ENCODE data around the gene EGFL6.

EGFL6 gene

DNA sequence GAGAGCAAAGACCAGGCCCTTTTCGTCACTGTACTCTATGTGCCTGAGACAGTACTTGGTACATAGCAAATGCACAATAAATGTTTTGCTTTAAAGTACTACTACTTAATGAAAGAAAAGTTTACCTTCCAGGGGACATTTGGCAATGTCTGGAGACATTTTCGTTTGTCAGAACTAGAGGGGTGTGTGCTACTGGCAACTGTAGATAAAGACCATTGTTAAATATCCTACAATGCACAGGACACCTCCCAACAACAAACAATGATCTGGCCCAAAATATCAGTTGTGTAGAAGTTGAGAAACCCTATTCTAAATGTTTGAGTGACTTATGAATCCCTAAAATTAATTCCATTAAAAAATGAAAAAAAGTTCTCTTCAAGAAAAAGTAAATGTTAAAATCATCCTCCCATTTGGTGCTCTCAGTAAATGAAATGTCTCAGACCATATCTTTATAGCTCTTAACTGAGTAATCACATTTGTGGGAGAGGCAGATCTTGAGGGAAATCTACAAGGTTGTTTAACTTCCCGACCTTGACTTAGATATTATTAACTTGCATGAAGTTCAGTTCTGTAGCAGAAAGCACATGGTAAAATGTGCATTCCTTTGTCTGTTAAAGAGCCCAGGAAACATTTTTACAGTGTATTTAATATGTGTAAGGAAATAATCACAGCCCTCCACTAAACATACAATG is 18.5 kb downstream of the EGFL6 start:
- TF ChIP-seq, protein P1, sequence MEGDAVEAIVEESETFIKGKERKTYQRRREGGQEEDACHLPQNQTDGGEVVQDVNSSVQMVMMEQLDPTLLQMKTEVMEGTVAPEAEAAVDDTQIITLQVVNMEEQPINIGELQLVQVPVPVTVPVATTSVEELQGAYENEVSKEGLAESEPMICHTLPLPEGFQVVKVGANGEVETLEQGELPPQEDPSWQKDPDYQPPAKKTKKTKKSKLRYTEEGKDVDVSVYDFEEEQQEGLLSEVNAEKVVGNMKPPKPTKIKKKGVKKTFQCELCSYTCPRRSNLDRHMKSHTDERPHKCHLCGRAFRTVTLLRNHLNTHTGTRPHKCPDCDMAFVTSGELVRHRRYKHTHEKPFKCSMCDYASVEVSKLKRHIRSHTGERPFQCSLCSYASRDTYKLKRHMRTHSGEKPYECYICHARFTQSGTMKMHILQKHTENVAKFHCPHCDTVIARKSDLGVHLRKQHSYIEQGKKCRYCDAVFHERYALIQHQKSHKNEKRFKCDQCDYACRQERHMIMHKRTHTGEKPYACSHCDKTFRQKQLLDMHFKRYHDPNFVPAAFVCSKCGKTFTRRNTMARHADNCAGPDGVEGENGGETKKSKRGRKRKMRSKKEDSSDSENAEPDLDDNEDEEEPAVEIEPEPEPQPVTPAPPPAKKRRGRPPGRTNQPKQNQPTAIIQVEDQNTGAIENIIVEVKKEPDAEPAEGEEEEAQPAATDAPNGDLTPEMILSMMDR (IDR thresholded peaks at IDR 0.05; ENCODE audit: control insufficient read depth, extremely low read depth, insufficient read depth), result no peak
- no peak for DNase-seq (ENCODE audit: low read depth)
- no peak overlapping the region for H3K4me3 ChIP-seq (ENCODE audit: low read depth, low read length)

DNA sequence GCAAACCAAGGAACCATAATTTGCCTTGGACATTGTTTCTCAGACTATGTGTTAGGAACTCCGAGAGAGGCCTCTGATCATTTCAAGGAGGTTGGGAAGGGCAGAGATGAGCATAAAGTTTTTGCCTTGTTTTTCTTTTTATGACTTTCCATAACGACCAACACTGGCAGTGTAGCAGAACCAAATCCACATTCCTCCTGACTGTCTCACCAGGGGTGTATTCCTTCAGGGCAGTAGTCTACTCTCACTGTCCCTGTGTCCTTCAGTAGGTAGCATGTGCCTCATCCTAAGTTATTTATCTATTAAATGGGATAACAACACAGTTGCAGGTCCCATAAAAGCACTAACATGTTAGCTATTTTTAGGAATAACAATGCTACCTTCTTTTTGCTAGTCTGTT is 20.8 kb downstream of the EGFL6 start:
- no peak overlapping the region for H3K4me3 ChIP-seq (ENCODE audit: low read depth, low read length)
- TF ChIP-seq, protein P1 (IDR thresholded peaks at IDR 0.05; ENCODE audit: control insufficient read depth, extremely low read depth, insufficient read depth), result no peak
- DNase-seq (ENCODE audit: low read depth), result no peak

DNA sequence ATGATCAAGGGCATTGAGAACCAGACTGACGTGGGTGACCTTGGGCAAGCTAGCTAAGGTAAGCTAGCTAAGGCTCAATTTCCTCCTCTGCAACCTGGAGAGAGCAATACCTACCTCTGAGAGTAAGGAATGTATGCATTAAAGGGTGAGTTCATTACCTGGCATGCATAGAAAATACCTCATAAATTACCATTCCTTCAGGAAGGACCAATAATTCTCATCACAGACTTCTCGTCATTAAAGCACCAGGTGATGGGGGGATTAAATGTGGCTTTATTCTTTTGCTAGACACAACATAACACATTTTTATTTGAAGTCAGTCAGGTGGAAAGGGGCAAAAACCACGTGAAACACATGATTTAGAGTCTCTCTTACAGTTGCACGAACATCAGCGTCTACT is 21.5 kb downstream of the EGFL6 start:
- TF ChIP-seq, protein P1 (IDR thresholded peaks at IDR 0.05; ENCODE audit: control insufficient read depth, extremely low read depth, insufficient read depth), result no peak
- no peak overlapping the region for H3K4me3 ChIP-seq (ENCODE audit: low read depth, low read length)
- no peak for DNase-seq (ENCODE audit: low read depth)

DNA sequence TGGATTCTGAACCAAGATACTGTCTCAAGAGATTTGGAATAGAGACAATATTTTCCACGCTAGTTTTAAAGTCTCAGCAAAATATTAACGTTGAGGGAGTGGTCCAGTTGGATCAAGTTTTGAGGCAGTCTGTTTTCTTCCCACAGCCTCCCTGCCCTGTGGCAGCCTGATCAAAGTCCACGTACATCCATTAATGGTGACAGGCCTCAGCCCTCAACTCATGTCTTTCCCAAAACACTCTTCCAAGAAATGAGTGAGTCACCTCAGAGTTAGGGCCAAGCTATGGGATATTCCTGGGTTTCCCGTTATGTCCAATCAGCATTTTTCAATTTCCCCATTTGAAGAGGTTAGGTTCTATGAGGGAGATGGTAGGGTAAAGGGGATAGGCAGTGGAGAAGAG is 28.5 kb downstream of the EGFL6 start:
- TF ChIP-seq, protein P1 (IDR thresholded peaks at IDR 0.05; ENCODE audit: control insufficient read depth, extremely low read depth, insufficient read depth), result no peak
- DNase-seq (ENCODE audit: low read depth), result no peak

DNA sequence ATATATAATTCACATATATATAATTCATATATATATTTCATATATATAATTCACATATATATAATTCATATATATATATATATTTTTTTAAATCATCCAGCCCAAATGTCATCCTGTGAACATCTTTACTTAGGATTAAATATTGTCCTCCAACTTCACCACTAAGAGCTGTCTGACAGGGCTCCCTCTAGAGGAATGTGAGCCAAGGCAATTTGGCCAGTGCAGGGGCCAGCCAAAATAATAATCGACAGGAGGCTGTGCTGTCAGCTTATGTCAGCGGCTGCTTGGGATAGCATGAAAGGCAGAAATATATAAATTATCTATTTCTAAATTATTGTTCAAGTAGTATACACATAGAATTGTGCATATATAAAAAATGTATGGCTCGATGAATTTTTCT is 29.5 kb downstream of the EGFL6 start:
- TF ChIP-seq, protein P1 (IDR thresholded peaks at IDR 0.05; ENCODE audit: control insufficient read depth, extremely low read depth, insufficient read depth), result peak; percentile 51
- no peak overlapping the region for H3K4me3 ChIP-seq (ENCODE audit: low read depth, low read length)
- no peak for DNase-seq (ENCODE audit: low read depth)

More for the DNA sequence above, 28.5 kb downstream of the EGFL6 start:
- no peak overlapping the region for H3K4me3 ChIP-seq (ENCODE audit: low read depth, low read length)

DNA sequence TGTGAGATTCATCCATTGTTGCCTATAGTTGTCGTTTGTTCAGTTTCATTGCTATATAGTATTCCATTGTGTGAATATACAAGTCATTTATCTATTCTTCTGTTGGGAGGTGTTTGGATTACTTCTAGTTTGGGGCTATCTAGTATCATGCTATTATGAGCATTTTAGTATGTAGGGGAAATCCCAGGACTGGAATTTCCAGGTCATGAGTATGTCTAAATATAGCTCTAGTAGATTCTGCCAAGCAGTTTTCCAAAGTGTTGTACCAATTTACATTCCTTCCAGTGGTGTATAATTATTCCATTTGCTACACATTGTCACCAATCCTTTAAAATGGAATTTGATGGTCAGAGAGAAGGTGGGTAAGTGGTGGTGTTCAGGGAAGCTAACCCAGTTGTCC is 30.1 kb downstream of the EGFL6 start:
- TF ChIP-seq, protein P1 (IDR thresholded peaks at IDR 0.05; ENCODE audit: control insufficient read depth, extremely low read depth, insufficient read depth), result no peak
- no peak for DNase-seq (ENCODE audit: low read depth)
- H3K4me3 ChIP-seq (ENCODE audit: low read depth, low read length), result no peak overlapping the region

DNA sequence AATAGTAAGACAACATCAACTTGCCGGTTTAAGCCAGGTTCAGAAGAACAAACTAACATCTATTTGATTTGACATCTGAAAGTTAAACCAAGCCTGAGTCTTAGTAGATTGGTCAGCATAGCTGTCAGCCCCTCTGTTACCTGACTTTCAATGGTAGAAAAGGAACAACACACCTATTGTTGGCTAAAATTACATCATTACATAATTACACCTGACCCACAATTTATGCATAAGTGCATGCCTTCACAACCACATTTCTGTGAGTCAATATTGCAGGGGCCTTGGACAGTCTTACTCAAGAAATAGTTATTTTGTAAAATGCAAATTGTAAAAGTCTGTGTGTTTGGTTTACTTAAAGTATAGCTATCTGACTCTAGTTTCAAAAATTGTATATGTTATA is 36.2 kb downstream of the EGFL6 start:
- TF ChIP-seq, protein P1 (IDR thresholded peaks at IDR 0.05; ENCODE audit: control insufficient read depth, extremely low read depth, insufficient read depth), result no peak
- H3K4me3 ChIP-seq (ENCODE audit: low read depth, low read length), result no peak overlapping the region
- no peak for DNase-seq (ENCODE audit: low read depth)
